ENCODE results near the gene RAB26.
"Not testable (repeated sequence)": the region's sequence is repeated elsewhere in the genome, so short reads cannot be mapped to it uniquely, and the experiment has no call there.

The RAB26 gene

DNA sequence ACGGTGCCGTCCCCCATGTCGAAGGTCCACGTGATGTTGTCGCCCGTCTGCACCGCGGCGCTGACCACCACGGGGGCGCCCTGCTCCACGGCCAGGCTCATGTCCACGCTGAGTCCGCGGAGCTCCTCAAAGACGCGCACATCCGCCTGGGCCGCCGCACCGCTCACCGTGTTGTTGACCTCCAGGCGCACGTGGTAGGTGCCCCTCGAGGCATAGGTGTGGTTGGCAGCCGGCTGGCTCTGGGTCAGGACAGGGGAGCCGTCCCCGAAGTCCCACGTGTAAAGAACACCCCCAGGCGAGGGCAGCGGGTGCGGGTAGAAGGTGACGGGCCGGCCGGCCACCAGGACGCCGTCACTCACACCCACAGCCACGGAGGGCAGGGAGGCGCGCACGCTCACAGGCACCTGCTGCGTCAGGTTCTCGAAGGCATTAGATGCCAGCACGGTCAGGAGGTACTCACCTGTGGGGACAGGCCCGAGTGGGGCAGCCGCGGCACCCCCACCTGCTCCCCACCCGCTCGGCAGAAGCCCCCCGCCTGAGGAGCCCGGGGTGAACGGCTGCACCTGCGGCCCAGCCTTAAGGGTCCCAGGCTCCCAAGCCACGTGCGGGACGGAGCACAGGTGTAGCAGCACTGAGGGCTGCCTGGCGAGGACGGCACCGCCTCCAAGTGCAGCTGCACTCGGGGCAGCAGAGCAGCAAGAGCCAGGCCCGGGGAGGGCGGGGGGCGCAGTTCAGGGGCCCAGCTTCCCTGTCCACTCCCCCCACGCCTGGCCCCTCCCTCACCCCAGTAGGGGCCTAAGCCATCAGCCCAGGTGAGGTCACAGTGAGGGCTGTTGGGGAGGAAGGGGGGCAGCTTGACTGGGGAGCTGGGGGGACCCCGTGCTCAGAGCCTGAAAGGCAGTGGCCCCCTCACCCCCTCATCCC lies 36.8 kb upstream of the RAB26 start:
- H3K4me3 ChIP-seq (ENCODE audit: low read depth, low read length); in situ Hi-C loops (cut with HindIII; ENCODE audit: low sequenced_read_pairs); DNase-seq (ENCODE audit: low read depth, low spot score): not testable (repeated sequence)

DNA sequence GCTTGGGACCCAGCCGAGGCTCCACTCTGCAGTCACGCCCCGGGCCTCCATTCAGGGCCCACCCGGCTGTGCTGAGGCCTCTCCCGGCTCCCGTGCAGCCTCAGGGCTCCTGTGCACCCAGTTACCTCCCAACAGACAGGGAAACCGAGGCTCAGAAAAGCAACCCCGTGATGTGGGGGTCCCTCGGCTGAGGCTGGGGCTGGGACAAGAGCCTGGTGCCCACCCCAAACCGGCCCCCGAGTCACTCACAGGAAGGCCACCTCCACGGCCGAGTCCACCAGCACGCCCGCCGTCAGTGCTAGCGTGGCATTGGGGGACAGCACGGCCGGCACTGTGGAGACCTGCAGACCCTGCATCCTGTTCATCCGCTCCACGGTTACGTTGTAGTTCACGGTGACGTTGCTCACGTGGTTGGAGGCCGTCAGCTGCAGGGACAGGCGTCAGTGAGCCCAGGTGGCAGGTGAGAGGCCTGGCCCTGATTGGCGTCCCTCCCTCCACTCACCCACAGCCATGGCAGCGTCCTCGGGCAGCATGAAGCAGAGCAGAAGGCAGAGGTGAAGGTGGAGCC lies 35.8 kb upstream of the RAB26 start:
- DNase-seq (ENCODE audit: low read depth, low spot score); H3K4me3 ChIP-seq (ENCODE audit: low read depth, low read length); in situ Hi-C loops (cut with HindIII; ENCODE audit: low sequenced_read_pairs): not testable (repeated sequence)

- in situ Hi-C loops (cut with HindIII; ENCODE audit: low sequenced_read_pairs); DNase-seq (ENCODE audit: low read depth, low spot score); H3K4me3 ChIP-seq (ENCODE audit: low read depth, low read length): not testable (repeated sequence)
Observed at GRCh38 chr16:2114225-2114624, 34.2 kb upstream of the RAB26 start.

DNA sequence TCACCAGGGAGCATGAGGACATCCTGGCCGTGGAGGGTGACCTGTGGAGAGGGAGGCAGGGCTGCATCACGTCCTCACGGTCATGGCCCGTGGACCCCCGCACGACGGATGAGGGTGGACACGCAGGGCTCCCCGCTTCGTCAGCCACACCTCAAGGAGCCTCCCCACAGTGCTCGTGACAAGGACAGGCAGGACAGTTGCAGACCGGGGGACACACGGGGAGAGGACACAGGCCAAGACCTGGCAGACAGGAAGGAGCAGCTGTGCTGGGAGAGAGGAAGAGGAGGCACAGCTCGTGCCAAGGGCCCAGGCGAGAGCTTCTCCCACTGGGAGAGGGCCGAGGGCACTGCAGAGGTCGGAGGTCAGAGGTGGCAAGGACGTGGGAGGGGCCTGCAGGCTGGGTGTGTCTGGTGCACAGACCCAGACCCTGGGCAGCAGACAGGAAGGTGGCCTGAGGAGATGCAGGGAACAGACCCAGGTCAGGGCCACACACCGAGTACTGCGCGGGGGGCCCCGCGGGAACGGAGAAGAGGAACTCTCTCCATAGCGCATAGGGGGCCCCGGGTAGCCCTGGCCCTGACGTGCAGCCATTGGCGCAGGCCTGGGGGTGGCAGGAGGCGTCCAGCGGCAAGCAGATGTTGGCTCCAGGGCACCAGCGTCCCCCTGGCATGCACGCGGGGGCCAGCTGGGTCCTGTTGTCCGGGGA lies 33.4 kb upstream of the RAB26 start:
- H3K4me3 ChIP-seq (ENCODE audit: low read depth, low read length); in situ Hi-C loops (cut with HindIII; ENCODE audit: low sequenced_read_pairs); DNase-seq (ENCODE audit: low read depth, low spot score): not testable (repeated sequence)

DNA sequence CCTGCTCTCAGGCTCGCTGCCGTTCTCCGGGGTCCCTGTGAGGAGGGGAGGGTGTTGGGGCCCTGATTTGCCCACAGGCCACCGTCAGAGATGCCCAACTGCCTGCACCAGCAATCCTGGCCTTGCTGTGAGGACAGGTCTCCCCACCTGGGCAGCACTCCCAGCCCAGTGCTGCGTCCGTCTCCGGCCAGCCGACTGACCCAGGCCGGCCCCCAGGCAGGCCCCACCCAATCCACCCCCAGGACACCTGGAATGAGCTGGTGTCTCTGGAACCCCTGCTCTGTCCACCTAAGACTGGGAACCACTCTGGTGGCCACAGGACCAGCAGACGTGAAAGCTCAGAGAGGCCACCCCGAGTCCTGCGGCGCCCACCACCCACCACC lies 32.8 kb upstream of the RAB26 start:
- no peak for DNase-seq (ENCODE audit: low read depth, low spot score)
- no peak overlapping the region for H3K4me3 ChIP-seq (ENCODE audit: low read depth, low read length)
- TF ChIP-seq, protein P1, sequence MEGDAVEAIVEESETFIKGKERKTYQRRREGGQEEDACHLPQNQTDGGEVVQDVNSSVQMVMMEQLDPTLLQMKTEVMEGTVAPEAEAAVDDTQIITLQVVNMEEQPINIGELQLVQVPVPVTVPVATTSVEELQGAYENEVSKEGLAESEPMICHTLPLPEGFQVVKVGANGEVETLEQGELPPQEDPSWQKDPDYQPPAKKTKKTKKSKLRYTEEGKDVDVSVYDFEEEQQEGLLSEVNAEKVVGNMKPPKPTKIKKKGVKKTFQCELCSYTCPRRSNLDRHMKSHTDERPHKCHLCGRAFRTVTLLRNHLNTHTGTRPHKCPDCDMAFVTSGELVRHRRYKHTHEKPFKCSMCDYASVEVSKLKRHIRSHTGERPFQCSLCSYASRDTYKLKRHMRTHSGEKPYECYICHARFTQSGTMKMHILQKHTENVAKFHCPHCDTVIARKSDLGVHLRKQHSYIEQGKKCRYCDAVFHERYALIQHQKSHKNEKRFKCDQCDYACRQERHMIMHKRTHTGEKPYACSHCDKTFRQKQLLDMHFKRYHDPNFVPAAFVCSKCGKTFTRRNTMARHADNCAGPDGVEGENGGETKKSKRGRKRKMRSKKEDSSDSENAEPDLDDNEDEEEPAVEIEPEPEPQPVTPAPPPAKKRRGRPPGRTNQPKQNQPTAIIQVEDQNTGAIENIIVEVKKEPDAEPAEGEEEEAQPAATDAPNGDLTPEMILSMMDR (IDR thresholded peaks at IDR 0.05; ENCODE audit: low read depth, low read length): no peak
- in situ Hi-C loops (cut with HindIII; ENCODE audit: low sequenced_read_pairs): no loop called here

DNA sequence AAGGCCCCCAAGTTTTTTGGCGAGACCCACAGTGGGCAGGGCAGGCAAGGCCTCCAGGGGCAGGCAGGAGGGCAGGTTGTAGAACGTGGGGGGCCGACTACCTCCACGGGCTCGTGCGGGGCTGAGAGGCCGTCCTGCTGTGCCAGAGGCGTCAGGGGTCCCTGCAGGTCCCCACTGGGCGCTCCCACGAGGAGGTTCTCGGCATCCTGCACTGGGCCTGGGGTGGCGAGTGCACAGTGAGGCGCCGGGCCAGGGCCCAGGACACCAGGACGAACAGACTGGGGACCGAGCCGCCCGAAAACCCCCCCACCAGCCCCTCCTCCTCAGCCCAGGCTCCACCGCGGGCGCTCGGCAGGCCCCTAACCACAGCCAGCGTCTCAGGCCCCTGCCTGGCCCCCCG lies 32.0 kb upstream of the RAB26 start:
- DNase-seq (ENCODE audit: low read depth, low spot score); in situ Hi-C loops (cut with HindIII; ENCODE audit: low sequenced_read_pairs): not testable (repeated sequence)

GRCh38 chr16:2117341-2117740 lies 31.1 kb upstream of the RAB26 start:
- H3K4me3 ChIP-seq (ENCODE audit: low read depth, low read length); in situ Hi-C loops (cut with HindIII; ENCODE audit: low sequenced_read_pairs); DNase-seq (ENCODE audit: low read depth, low spot score): not testable (repeated sequence)

More for the DNA sequence above, 32.0 kb upstream of the RAB26 start:
- H3K4me3 ChIP-seq (ENCODE audit: low read depth, low read length): not testable (repeated sequence)

- DNase-seq (ENCODE audit: low read depth, low spot score); in situ Hi-C loops (cut with HindIII; ENCODE audit: low sequenced_read_pairs); H3K4me3 ChIP-seq (ENCODE audit: low read depth, low read length): not testable (repeated sequence)
Observed at GRCh38 chr16:2117960-2118722, 30.3 kb upstream of the RAB26 start.

GRCh38 chr16:2121325-2121724 lies 27.1 kb upstream of the RAB26 start:
- TF ChIP-seq, protein P1 (IDR thresholded peaks at IDR 0.05; ENCODE audit: low read depth, low read length): peak; percentile 55
- H3K4me3 ChIP-seq (ENCODE audit: low read depth, low read length); in situ Hi-C loops (cut with HindIII; ENCODE audit: low sequenced_read_pairs): not testable (repeated sequence)
- DNase-seq (ENCODE audit: low read depth, low spot score): peak; percentile 60

GRCh38 chr16:2121853-2122252 lies 26.6 kb upstream of the RAB26 start:
- TF ChIP-seq, protein P1 (IDR thresholded peaks at IDR 0.05; ENCODE audit: low read depth, low read length): no peak
- no peak for DNase-seq (ENCODE audit: low read depth, low spot score)
- in situ Hi-C loops (cut with HindIII; ENCODE audit: low sequenced_read_pairs): no loop called here
- no peak overlapping the region for H3K4me3 ChIP-seq (ENCODE audit: low read depth, low read length)
